GM12878 (cell line): Measurements from ENCODE around the gene GPC6. TPM values are rescaled to one million over a fixed set of nuclear protein-coding genes. Genes with fewer than 3 reads are reported as not detected.

Source experiments
- ATAC-seq: fragments of 200-7000 bp; cut with Tn5 transposase; 3 replicates; pipeline ENCODE4 v1.9.1; 2020; ENCODE audit warnings: mild to moderate bottlenecking, moderate library complexity
- BruUV-seq: library from RNA; stranded (reverse); fragments of 400-500 nt; replicated peaks from 2 replicates; lab custom pipeline; 2021; lab: Mats Ljungman, UMichigan
- CTCF ChIA-PET: fragments of 300-600 bp; sonication (Branson Sonifier 250); formaldehyde crosslinking; extraction: SDS; loops from one replicate; lab custom pipeline; 2021; ENCODE audit warnings: inconsistent platforms; lab: Yijun Ruan, JAX
- POLR2A ChIA-PET: fragments of 350-600 bp; formaldehyde crosslinking; extraction: SDS; loops from one replicate; lab custom pipeline; 2021; ENCODE audit warnings: inconsistent platforms; lab: Charles Lee
- RAD21 ChIA-PET: fragments of 300-600 bp; sonication (Branson Sonifier 250); formaldehyde crosslinking; loops from one replicate; lab custom pipeline; 2023; ENCODE audit warnings: antibody characterized with exemption; ENCODE audit not compliant: unreplicated experiment; lab: Charles Lee
- SMC1A ChIA-PET: fragments of 300-600 bp; sonication (Branson Sonifier 250); formaldehyde crosslinking; loops from one replicate; lab custom pipeline; 2023; ENCODE audit not compliant: unreplicated experiment, uncharacterized antibody; lab: Charles Lee
- DNase-seq: peaks from one replicate; pipeline ENCODE4 v3.0.0-alpha.2; 2011; ENCODE audit warnings: low read depth, low spot score
- FAIRE-seq: peaks from 3 replicates; lab custom pipeline; 2011; peaks lifted over from hg19 to GRCh38; lab: Jason Lieb, UNC
- H2AFZ ChIP-seq: 2 replicates; pipeline ENCODE4 v1.6.0; 2011; ENCODE audit warnings: low read depth, low read length, control low read depth; ENCODE audit not compliant: control insufficient read depth
- H3K27ac ChIP-seq: 2 replicates; pipeline ENCODE4 v1.5.1; 2011; ENCODE audit warnings: control low read depth; ENCODE audit not compliant: control insufficient read depth, insufficient read depth
- H3K27me3 ChIP-seq, 2 experiments: replicated peaks in 1 of 2; 2 replicates each; pipeline versions ENCODE4 v1.6.0 to v1.6.1; 2011; ENCODE audit warnings: low read length in 1 of 2; ENCODE audit not compliant: control insufficient read depth in 2 of 2, insufficient read depth in 2 of 2
- H3K36me3 ChIP-seq, 2 experiments: 2 replicates each; pipeline ENCODE4 v1.5.1; 2011; ENCODE audit warnings: low read length in 1 of 2; ENCODE audit not compliant: control insufficient read depth in 2 of 2, insufficient read depth in 2 of 2
- H3K4me1 ChIP-seq: 2 replicates; pipeline ENCODE4 v1.6.1; 2011; ENCODE audit warnings: mild to moderate bottlenecking, low read length, moderate library complexity, mixed read lengths; ENCODE audit not compliant: control insufficient read depth, insufficient read depth
- H3K4me2 ChIP-seq: 2 replicates; pipeline ENCODE4 v1.6.0; 2011; ENCODE audit warnings: control low read depth; ENCODE audit not compliant: control insufficient read depth, insufficient read depth
- H3K4me3 ChIP-seq: fragments of 200-600 bp; sonication (generic); 2 replicates; pipeline ENCODE4 v1.5.1; 2016
- H3K79me2 ChIP-seq: 2 replicates; pipeline ENCODE4 v1.6.0; 2011; ENCODE audit warnings: low read length; ENCODE audit not compliant: control insufficient read depth, insufficient read depth
- H3K9ac ChIP-seq: 2 replicates; pipeline ENCODE4 v1.8.0; 2011; ENCODE audit warnings: low read length, control low read depth, mixed read lengths; ENCODE audit not compliant: control insufficient read depth, insufficient read depth
- H3K9me3 ChIP-seq: replicated peaks from 3 replicates; pipeline ENCODE4 v1.5.1; 2011; ENCODE audit warnings: mild to moderate bottlenecking, low read length; ENCODE audit not compliant: control insufficient read depth, insufficient read depth
- H4K20me1 ChIP-seq: 2 replicates; pipeline ENCODE4 v1.6.0; 2011; ENCODE audit not compliant: control insufficient read depth, insufficient read depth
- ATF7 ChIP-seq: fragments of 450-650 bp; IDR thresholded peaks from 2 replicates; pipeline ENCODE4 v1.6.1; 2016; ENCODE audit warnings: low read depth, mild to moderate bottlenecking
- CBX3 ChIP-seq: fragments of 200-600 bp; sonication (generic); IDR thresholded peaks from 2 replicates; pipeline ENCODE4 v1.6.1; 2016; ENCODE audit warnings: low read depth, borderline replicate concordance
- CEBPZ ChIP-seq: fragments of 150-350 bp; IDR thresholded peaks from 2 replicates; pipeline ENCODE4 v1.6.1; 2016; ENCODE audit warnings: low read depth, low read length
- CHD4 ChIP-seq: fragments of 200-600 bp; sonication (generic); IDR thresholded peaks from 2 replicates; pipeline ENCODE4 v1.6.1; 2016; ENCODE audit warnings: mild to moderate bottlenecking
- E2F4 ChIP-seq: IDR thresholded peaks from 2 replicates; pipeline ENCODE4 v1.6.1; 2012; ENCODE audit warnings: low read depth, low read length, improper control_type of control experiment
- JUNB ChIP-seq: IDR thresholded peaks from 2 replicates; pipeline ENCODE4 v1.6.1; 2016; ENCODE audit warnings: antibody characterized with exemption, mild to moderate bottlenecking
- NFYB ChIP-seq: IDR thresholded peaks from 2 replicates; pipeline ENCODE4 v1.6.1; 2011; ENCODE audit warnings: low read depth, mild to moderate bottlenecking, low read length, improper control_type of control experiment, moderate library complexity; ENCODE audit not compliant: insufficient read depth
- NR2F1 ChIP-seq: fragments of 450-650 bp; conservative IDR thresholded peaks from 2 replicates; pipeline ENCODE4 v1.6.1; 2017; ENCODE audit warnings: mild to moderate bottlenecking
- PML ChIP-seq: IDR thresholded peaks from 2 replicates; pipeline ENCODE4 v1.6.1; 2012; ENCODE audit warnings: low read length, inconsistent platforms
- RAD21 ChIP-seq: IDR thresholded peaks from 2 replicates; pipeline ENCODE4 v1.6.1; 2011; ENCODE audit warnings: mild to moderate bottlenecking, low read depth, low read length, moderate library complexity; ENCODE audit not compliant: insufficient read depth
- RCOR1 ChIP-seq: conservative IDR thresholded peaks from 2 replicates; pipeline ENCODE4 v1.6.1; 2012; ENCODE audit warnings: low read depth, low read length, improper control_type of control experiment
- SMAD5 ChIP-seq: IDR thresholded peaks from 2 replicates; pipeline ENCODE4 v1.6.1; 2016; ENCODE audit warnings: antibody characterized with exemption, low read depth
- ZBED1 ChIP-seq: IDR thresholded peaks from 2 replicates; pipeline ENCODE4 v1.6.1; 2016; ENCODE audit warnings: borderline replicate concordance
- ZNF384 ChIP-seq: IDR thresholded peaks from 2 replicates; pipeline ENCODE4 v1.6.1; 2012; ENCODE audit warnings: low read depth, mild to moderate bottlenecking, low read length, improper control_type of control experiment, borderline replicate concordance
- WGBS: methylation state at CpG from one replicate; pipeline ENCODE4 v1.1.6; 2016; ENCODE audit warnings: low lambda C conversion rate; ENCODE audit not compliant: insufficient replicate concordance, insufficient coverage; ENCODE audit errors: missing lambda C conversion rate; 5-methylcytosine and 5-hydroxymethylcytosine counted together
- in situ Hi-C: fragments of 300-500 bp; cut with MboI; formaldehyde crosslinking; loops from 9 replicates; pipeline ENCODE4 v1.14.3; 2018; ENCODE audit warnings: mixed read lengths
- intact Hi-C: fragments of 100-400 bp; cut with micrococcal nuclease; formaldehyde crosslinking; loops from one replicate; pipeline ENCODE4 v1.14.2; 2022; ENCODE audit not compliant: unreplicated experiment
- polyA plus RNA-seq, 11 experiments: library from polyadenylated mRNA; depleted of rRNA in 4 of 11; unstranded in 6 of 11; stranded (reverse) in 5 of 11; fragments of >200 nt; fragmentation: Nextera tagmentation in 4 of 11; fragmentation: Illumina TruSeq in 1 of 11; extraction: Ambion mirVana in 4 of 11; extraction: Trizol in 1 of 11; gene quantifications; 1 replicate in 1 of 11; 2 replicates in 10 of 11; pipeline versions ENCODE4 v1.2.1 to v1.2.3, GENCODE V29; 2011 to 2016; ENCODE audit warnings: inconsistent platforms in 2 of 11, missing spikeins in 2 of 11, low read depth in 1 of 11
- total RNA-seq, 4 experiments: library from RNA; depleted of rRNA in 3 of 4; stranded (reverse); fragments of >200 nt in 3 of 4; fragmentation: Illumina TruSeq in 1 of 4; extraction: Trizol in 1 of 4; gene quantifications; 2 replicates each; pipeline versions ENCODE4 v1.2.1 to v1.2.3, GENCODE V29; 2013 to 2021
- TF ChIP-seq, protein P1 (sequence below): IDR thresholded peaks from 2 replicates; pipeline ENCODE4 v1.6.1; 2012; ENCODE audit warnings: improper control_type of control experiment, low read depth, low read length; ENCODE audit not compliant: insufficient replicate concordance
- TF ChIP-seq, protein P2 (sequence below): IDR thresholded peaks from 2 replicates; pipeline ENCODE4 v1.6.1; 2011; ENCODE audit warnings: low read depth, low read length, improper control_type of control experiment, borderline replicate concordance

The GPC6 gene
- total and polyA plus RNA-seq, 10 of the 15 experiments (the other 5 are each of a cell fraction or from before 2014, with no cell fraction given) = 0.03 to 0.04 (median 0.03) TPM; not detected in 7

DNA sequence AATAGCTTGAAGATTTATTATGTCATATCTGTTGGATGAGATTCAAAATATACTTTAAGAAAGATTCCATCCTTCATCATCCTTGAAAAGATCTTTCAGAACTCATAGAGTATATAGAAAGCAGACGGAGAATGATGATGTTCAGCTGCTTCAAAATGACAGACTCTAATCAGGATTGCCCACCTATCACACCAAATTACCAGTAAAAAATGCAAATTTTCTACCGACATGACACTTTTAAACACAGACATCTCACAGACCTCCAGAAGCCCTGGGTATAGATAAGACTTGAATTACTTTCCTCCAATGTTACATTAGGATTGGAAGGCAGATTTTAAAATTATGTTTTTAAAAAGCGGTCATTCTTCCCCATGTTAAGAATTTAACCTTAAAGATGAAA is 235.5 kb downstream of the GPC6 start:
- ChIA-PET POLR2A (no interaction called here), SMC1A (no interaction called here), CTCF (no interaction called here), RAD21 (no interaction called here)
- FAIRE-seq (no peak), ATAC-seq (no peak), DNase-seq (no peak)
- Histone ChIP-seq H3K9me3 (no peaks in the 10 kb centered on the region), H2AFZ (no peak overlapping the region), H4K20me1 (no peaks in the 10 kb centered on the region), H3K27me3 (no peaks in the 10 kb centered on the region), H3K4me2 (no peak overlapping the region), H3K36me3 (no peaks in the 10 kb centered on the region), H3K9ac (no peak overlapping the region), H3K4me3 (no peak overlapping the region), H3K79me2 (no peaks in the 10 kb centered on the region), H3K27ac (no peak overlapping the region), H3K4me1 (no peaks in the 10 kb centered on the region)
- intact Hi-C loops (no loop called here), in situ Hi-C loops (no loop called here)
- WGBS = 67% methylated on average over 3 of the region's 3 CpGs
- TF ChIP-seq NFYB (no peak), RAD21 (no peak), NR2F1 (no peak), CHD4 (no peak), ZBED1 (no peak), CEBPZ (no peak), CBX3 (no peak), ATF7 (no peak), ZNF384 (no peak), E2F4 (no peak), SMAD5 (no peak), PML (no peak), RCOR1 (no peak), JUNB (no peak)
- TF ChIP-seq, protein P1, sequence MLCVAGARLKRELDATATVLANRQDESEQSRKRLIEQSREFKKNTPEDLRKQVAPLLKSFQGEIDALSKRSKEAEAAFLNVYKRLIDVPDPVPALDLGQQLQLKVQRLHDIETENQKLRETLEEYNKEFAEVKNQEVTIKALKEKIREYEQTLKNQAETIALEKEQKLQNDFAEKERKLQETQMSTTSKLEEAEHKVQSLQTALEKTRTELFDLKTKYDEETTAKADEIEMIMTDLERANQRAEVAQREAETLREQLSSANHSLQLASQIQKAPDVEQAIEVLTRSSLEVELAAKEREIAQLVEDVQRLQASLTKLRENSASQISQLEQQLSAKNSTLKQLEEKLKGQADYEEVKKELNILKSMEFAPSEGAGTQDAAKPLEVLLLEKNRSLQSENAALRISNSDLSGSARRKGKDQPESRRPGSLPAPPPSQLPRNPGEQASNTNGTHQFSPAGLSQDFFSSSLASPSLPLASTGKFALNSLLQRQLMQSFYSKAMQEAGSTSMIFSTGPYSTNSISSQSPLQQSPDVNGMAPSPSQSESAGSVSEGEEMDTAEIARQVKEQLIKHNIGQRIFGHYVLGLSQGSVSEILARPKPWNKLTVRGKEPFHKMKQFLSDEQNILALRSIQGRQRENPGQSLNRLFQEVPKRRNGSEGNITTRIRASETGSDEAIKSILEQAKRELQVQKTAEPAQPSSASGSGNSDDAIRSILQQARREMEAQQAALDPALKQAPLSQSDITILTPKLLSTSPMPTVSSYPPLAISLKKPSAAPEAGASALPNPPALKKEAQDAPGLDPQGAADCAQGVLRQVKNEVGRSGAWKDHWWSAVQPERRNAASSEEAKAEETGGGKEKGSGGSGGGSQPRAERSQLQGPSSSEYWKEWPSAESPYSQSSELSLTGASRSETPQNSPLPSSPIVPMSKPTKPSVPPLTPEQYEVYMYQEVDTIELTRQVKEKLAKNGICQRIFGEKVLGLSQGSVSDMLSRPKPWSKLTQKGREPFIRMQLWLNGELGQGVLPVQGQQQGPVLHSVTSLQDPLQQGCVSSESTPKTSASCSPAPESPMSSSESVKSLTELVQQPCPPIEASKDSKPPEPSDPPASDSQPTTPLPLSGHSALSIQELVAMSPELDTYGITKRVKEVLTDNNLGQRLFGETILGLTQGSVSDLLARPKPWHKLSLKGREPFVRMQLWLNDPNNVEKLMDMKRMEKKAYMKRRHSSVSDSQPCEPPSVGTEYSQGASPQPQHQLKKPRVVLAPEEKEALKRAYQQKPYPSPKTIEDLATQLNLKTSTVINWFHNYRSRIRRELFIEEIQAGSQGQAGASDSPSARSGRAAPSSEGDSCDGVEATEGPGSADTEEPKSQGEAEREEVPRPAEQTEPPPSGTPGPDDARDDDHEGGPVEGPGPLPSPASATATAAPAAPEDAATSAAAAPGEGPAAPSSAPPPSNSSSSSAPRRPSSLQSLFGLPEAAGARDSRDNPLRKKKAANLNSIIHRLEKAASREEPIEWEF = no peak
- TF ChIP-seq, protein P2, sequence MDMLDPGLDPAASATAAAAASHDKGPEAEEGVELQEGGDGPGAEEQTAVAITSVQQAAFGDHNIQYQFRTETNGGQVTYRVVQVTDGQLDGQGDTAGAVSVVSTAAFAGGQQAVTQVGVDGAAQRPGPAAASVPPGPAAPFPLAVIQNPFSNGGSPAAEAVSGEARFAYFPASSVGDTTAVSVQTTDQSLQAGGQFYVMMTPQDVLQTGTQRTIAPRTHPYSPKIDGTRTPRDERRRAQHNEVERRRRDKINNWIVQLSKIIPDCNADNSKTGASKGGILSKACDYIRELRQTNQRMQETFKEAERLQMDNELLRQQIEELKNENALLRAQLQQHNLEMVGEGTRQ = no peak
- BruUV-seq = no TSS peak
